ENCODE results near the gene ACTRT2.

ACTRT2 gene

DNA sequence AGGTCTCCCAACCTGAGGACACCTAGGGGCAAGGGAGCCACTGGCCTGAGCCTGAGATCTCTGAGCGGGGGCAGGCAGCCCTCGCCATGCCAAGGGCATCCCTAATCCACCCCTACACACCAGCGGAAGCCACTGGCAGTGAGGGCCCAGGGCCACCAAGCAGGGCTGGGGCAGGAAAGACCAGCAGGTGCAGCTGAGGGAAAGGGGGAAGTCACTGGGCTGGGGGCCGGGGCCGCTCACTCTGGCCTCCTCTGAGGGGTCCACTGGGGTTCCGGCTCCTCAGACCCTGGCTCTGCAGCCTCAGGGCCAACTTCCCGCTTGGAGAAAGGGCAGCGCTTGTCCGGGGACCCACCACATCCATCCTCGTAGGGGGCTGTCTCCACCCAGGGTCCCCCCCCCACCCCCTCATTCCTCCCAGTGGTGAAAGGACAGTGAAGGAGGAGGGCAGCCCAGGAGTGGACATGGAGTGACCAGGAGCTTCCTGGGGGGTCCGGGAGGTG lies 42.5 kb upstream of the ACTRT2 start:
- Histone ChIP-seq H3K4me1 (ENCODE audit: control insufficient read depth, insufficient read depth, low read length, poor library complexity, severe bottlenecking) (no peaks in the 10 kb centered on the region), H3K36me3 (ENCODE audit: control insufficient read depth, insufficient read depth, low read length) (no peaks in the 10 kb centered on the region), H3K4me3 (ENCODE audit: extremely low read depth, insufficient read depth, low read length, poor library complexity, severe bottlenecking) (no peak overlapping the region), H3K9me3 (ENCODE audit: control insufficient read depth, low read length) (peaks cover 11% of the 10 kb centered on the region), H3K27ac (ENCODE audit: low read depth, low read length, severe bottlenecking) (no peak overlapping the region)
- 87 to 90% methylated on average over 3 to 4 of the region's 11 CpGs for WGBS, 2 experiments (ENCODE audit: insufficient coverage in 2 of 2)

DNA sequence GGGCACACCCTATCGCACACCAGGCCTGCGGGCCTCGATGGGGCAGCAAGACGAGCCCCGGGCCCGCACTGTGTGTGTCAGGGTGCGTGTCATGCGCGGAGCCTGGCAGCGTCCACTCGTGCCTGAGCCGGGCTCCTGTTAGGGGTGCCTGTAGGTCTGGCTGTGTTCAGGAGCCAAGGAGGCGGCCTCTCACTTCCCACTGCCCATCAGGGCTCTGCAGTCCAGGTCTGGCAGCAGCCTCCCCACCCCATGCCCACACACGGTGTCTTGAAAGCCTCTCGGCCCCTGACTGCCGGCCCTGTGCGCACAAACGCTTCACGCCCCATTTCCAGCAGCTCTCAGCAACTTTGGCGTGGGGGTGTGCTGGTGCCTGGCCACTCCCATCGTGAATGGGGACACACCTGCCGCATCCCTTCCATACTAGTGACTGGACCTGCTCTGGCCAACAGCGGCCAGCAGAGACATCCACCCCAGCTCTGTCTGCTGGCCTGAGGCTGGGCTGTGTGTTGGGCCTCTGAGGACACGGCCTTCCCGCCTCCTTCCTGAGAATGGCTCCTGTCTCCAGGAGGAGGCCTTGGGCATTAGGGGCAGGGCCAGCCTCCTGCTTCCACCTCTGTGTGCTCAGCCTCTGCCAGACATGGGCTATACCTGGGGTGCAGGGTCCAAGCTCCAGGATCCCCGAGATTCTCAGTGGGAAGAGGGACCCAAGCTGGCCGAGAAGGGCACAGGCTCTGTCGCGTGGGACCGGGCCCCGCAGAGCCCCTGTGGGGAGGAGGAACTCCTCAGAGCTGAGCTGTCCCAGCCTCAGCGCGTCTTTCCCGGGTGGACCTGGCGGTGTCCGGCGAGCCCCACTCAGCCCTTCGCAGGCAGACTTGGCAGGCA lies 41.8 kb upstream of the ACTRT2 start:
- H3K4me3 ChIP-seq (ENCODE audit: extremely low read depth, insufficient read depth, low read length, poor library complexity, severe bottlenecking), result no peak overlapping the region
- no peaks in the 10 kb centered on the region for H3K36me3 ChIP-seq (ENCODE audit: control insufficient read depth, insufficient read depth, low read length)
- 84 to 85% methylated on average over 30 to 31 of the region's 38 CpGs for WGBS, 2 experiments (ENCODE audit: insufficient coverage in 2 of 2)
- H3K9me3 ChIP-seq (ENCODE audit: control insufficient read depth, low read length), result peaks cover 14% of the 10 kb centered on the region
- H3K4me1 ChIP-seq (ENCODE audit: control insufficient read depth, insufficient read depth, low read length, poor library complexity, severe bottlenecking), result no peaks in the 10 kb centered on the region
- no peak overlapping the region for H3K27ac ChIP-seq (ENCODE audit: low read depth, low read length, severe bottlenecking)

DNA sequence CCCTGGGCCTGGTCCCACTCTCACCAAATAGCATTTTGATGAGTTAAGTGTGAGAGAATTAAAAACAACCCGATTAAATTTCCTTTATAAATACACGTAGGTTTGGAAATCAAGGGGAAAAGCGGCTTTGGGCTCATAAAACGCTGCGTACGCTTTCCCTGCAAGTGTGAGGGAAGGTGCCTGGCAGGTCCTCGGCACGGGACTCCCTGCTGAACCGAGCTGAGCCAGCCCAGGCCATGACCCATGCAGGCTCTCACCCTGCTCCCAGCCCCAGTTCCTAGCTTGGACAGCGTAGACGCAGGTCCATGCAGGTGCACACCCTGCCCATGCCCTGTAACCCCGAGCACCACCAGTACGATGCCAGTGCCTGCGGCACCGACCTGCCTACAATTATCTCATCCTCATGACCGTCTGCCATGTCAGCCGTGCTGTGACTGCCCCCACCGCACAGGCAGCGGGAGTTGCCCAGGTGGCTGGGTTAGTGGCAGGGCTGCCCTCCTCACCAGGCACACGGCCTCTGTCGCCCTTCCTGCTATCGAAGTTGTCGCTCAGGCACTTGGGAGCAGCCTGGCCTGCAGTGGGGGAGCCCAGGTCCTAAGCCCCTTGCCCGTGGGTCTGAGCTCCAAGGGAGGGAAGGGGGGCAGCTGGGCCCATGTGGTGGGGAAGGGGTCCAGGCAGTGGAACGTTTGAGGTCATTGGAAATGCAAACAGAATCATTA lies 41.0 kb upstream of the ACTRT2 start:
- H3K36me3 ChIP-seq (ENCODE audit: control insufficient read depth, insufficient read depth, low read length), result no peaks in the 10 kb centered on the region
- H3K4me3 ChIP-seq (ENCODE audit: extremely low read depth, insufficient read depth, low read length, poor library complexity, severe bottlenecking), result no peak overlapping the region
- peaks cover 16% of the 10 kb centered on the region for H3K9me3 ChIP-seq (ENCODE audit: control insufficient read depth, low read length)
- H3K4me1 ChIP-seq (ENCODE audit: control insufficient read depth, insufficient read depth, low read length, poor library complexity, severe bottlenecking), result no peaks in the 10 kb centered on the region
- H3K27ac ChIP-seq (ENCODE audit: low read depth, low read length, severe bottlenecking), result no peak overlapping the region
- 77 to 83% methylated on average over 23 to 24 of the region's 25 CpGs for WGBS, 2 experiments (ENCODE audit: insufficient coverage in 2 of 2)

DNA sequence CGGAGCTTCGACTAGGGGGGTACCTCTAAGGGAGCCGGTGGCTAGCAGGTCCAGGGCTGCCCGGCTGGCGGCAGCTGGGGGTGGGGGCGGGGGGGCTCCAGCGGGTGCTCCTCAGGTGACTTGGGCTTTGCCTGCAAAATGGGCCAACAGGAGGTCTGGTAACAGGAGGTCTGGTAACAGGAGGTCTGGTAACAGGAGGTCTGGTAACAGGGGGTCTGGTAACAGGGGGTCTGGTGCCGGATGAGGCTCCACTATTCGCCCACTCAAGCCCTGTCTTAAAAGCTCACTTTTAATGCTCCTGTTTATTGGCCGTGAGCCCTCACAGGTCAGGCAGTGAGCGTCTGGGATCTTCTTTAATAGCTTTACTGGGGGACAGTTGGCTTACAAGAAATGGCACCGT lies 40.4 kb upstream of the ACTRT2 start:
- WGBS, 2 experiments (ENCODE audit: insufficient coverage in 2 of 2), result 83% methylated on average over 6 to 7 of the region's 12 CpGs
- H3K4me1 ChIP-seq (ENCODE audit: control insufficient read depth, insufficient read depth, low read length, poor library complexity, severe bottlenecking), result no peaks in the 10 kb centered on the region
- H3K4me3 ChIP-seq (ENCODE audit: extremely low read depth, insufficient read depth, low read length, poor library complexity, severe bottlenecking), result no peak overlapping the region
- H3K9me3 ChIP-seq (ENCODE audit: control insufficient read depth, low read length), result peaks cover 16% of the 10 kb centered on the region
- no peak overlapping the region for H3K27ac ChIP-seq (ENCODE audit: low read depth, low read length, severe bottlenecking)
- H3K36me3 ChIP-seq (ENCODE audit: control insufficient read depth, insufficient read depth, low read length), result no peaks in the 10 kb centered on the region

DNA sequence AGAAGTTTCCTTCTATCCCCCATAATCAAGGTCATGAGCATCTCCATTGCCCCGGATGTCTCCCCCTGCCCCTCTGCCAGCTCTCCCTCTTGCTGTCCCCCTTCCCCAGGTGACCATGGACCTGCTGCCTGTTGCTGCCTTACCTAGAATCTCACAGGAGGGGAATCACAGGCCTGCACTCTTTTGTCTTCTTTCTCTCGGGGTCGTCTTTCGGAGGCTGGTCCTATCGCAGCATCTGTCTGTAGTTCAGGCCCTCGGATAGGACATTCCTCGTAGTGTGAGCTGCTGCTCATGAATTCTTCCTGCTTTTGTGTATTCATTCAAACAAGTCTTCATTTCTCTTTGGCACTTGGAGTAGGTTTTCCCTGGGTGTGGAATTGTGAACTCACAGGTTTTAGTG lies 39.9 kb upstream of the ACTRT2 start:
- no peaks in the 10 kb centered on the region for H3K4me1 ChIP-seq (ENCODE audit: control insufficient read depth, insufficient read depth, low read length, poor library complexity, severe bottlenecking)
- no peak overlapping the region for H3K4me3 ChIP-seq (ENCODE audit: extremely low read depth, insufficient read depth, low read length, poor library complexity, severe bottlenecking)
- no peak overlapping the region for H3K27ac ChIP-seq (ENCODE audit: low read depth, low read length, severe bottlenecking)
- H3K36me3 ChIP-seq (ENCODE audit: control insufficient read depth, insufficient read depth, low read length), result no peaks in the 10 kb centered on the region
- WGBS, 2 experiments (ENCODE audit: insufficient coverage in 2 of 2), result 69% methylated on average over 5 to 7 of the region's 7 CpGs
- H3K9me3 ChIP-seq (ENCODE audit: control insufficient read depth, low read length), result peaks cover 17% of the 10 kb centered on the region

DNA sequence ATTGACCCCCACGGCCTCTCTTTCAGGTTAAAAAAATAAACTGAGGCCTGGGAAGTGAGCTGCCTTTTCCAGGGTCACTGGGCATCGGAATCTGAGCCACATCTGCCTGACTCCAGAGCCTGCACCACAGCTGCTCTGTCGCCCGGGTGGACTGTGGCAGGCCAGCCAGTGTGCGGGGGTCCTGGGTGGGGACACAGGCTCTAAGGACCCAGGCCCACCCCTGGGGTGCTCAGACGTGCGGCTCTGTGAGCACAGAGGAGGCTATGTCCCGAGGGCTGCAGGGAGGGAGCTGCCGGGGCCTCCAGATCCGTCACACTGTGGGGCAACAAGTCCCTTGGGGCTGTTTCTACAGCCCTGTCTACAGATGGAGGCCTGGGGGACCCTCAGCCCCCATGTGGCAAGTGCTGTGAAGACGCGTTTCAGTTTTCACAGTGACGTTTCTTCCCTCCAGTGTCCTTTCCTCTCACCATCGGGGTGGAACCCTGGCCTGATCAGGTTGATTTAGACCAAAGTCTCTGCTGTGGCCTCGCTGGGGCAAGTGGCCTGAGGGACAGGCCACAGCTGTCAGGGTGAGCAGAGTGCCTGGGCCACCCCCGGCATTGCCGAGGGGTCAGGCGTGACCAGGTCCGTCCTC lies 39.2 kb upstream of the ACTRT2 start:
- no peaks in the 10 kb centered on the region for H3K36me3 ChIP-seq (ENCODE audit: control insufficient read depth, insufficient read depth, low read length)
- WGBS, 2 experiments (ENCODE audit: insufficient coverage in 2 of 2), result 76 to 79% methylated on average over 15 to 18 of the region's 19 CpGs

DNA sequence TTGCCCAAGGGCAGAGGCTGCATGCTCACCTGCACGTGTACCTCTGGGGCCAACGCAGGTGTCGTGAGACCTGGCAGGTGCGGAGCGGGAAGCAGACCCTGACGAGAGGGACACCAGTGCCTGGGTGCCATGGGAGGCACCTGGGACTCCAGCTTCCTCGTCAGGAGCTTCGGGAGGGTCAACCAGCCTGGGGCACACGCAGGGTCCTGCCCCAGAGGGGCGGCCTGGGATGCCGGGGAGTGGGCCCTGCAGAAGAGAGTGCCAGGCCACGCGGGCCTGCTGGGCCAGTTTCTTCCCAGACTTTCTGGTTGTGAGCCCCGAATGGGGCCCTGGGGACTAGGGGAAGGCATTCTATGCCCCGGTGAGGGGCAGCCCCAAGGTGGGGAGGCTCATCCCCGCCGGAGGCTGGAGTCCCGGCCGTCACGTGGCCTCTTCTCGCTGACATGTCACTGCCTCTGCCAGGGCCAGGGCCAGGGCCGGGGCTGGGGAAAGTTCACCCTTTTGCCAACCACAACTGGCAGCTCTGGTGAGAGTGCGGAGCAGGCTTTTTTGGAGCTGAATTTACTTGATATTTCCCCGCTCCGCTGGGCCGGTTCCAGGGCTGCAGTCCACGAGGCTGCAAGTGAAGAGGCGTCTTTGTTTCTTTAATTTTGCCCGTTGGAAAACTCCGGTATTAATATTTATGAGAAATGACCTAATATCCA lies 38.5 kb upstream of the ACTRT2 start:
- Histone ChIP-seq H3K4me3 (ENCODE audit: extremely low read depth, insufficient read depth, low read length, poor library complexity, severe bottlenecking) (no peak overlapping the region), H3K27ac (ENCODE audit: low read depth, low read length, severe bottlenecking) (no peak overlapping the region), H3K9me3 (ENCODE audit: control insufficient read depth, low read length) (peaks cover 20% of the 10 kb centered on the region), H3K4me1 (ENCODE audit: control insufficient read depth, insufficient read depth, low read length, poor library complexity, severe bottlenecking) (no peaks in the 10 kb centered on the region), H3K36me3 (ENCODE audit: control insufficient read depth, insufficient read depth, low read length) (no peaks in the 10 kb centered on the region)
- WGBS, 2 experiments (ENCODE audit: insufficient coverage in 2 of 2), result 86 to 92% methylated on average over 23 to 28 of the region's 30 CpGs

More for the DNA sequence above, 39.2 kb upstream of the ACTRT2 start:
- H3K9me3 ChIP-seq (ENCODE audit: control insufficient read depth, low read length), result peaks cover 22% of the 10 kb centered on the region
- no peak overlapping the region for H3K27ac ChIP-seq (ENCODE audit: low read depth, low read length, severe bottlenecking)
- H3K4me1 ChIP-seq (ENCODE audit: control insufficient read depth, insufficient read depth, low read length, poor library complexity, severe bottlenecking), result no peaks in the 10 kb centered on the region
- no peak overlapping the region for H3K4me3 ChIP-seq (ENCODE audit: extremely low read depth, insufficient read depth, low read length, poor library complexity, severe bottlenecking)

DNA sequence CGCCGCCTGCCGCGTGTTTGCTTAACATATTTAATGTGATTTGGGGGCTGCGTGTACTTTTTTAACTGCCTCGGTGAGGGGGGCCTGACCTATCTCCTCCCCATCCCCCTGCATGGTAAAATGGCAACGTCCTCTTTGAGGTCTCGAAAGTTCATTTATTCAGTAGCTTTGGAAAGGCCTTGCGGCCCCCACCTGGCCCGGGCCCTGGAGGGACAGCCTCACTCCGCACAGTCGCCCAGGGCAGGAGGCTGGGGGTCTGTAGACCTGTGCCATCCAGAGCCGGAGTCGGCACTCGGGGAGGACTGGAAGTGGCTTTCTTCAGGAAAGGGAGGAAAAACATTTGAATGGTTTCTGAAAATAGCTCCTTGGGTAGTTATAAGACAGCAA lies 38.0 kb upstream of the ACTRT2 start:
- no peak overlapping the region for H3K4me3 ChIP-seq (ENCODE audit: extremely low read depth, insufficient read depth, low read length, poor library complexity, severe bottlenecking)
- H3K4me1 ChIP-seq (ENCODE audit: control insufficient read depth, insufficient read depth, low read length, poor library complexity, severe bottlenecking), result no peaks in the 10 kb centered on the region
- no peak overlapping the region for H3K27ac ChIP-seq (ENCODE audit: low read depth, low read length, severe bottlenecking)
- 88 to 93% methylated on average over 12 to 15 of the region's 15 CpGs for WGBS, 2 experiments (ENCODE audit: insufficient coverage in 2 of 2)
- no peaks in the 10 kb centered on the region for H3K36me3 ChIP-seq (ENCODE audit: control insufficient read depth, insufficient read depth, low read length)
- peaks cover 26% of the 10 kb centered on the region for H3K9me3 ChIP-seq (ENCODE audit: control insufficient read depth, low read length)

DNA sequence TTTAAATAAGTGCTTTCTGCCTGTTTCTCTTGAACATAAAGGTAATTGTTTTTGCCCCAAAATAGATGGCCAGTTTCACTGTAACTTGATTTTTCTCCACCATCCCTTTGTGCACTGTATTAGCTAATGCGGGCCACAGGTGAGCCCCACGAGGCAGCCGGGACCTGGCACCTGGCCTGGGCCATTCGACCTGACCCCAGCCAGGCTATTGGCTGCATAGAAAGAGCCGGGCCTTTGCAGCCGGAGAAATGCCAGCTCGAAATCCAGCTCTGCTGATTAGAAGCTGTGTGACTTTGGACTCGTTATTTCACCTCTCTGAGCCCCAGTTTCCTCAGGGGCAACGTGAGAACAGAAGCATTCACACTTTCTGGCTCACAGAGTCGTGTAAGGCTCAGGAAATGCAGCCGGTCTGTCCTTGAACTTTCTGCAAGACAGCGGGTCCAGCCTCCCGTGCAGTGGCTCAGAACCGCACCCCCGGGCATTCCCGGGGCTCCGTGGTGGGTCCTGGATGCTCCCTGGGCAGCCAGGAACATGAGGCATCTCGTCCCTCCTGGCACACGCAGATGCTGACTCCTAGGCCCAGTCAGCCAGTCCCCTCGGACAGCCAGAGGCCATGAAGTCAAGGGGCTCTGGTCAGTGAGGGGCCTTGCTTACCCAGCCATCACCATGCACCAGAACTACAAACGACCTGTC lies 37.4 kb upstream of the ACTRT2 start:
- 72 to 77% methylated on average over 21 of the region's 21 CpGs for WGBS, 2 experiments (ENCODE audit: insufficient coverage in 2 of 2)
- peaks cover 29% of the 10 kb centered on the region for H3K9me3 ChIP-seq (ENCODE audit: control insufficient read depth, low read length)
- no peak overlapping the region for H3K4me3 ChIP-seq (ENCODE audit: extremely low read depth, insufficient read depth, low read length, poor library complexity, severe bottlenecking)
- H3K36me3 ChIP-seq (ENCODE audit: control insufficient read depth, insufficient read depth, low read length), result no peaks in the 10 kb centered on the region
- H3K27ac ChIP-seq (ENCODE audit: low read depth, low read length, severe bottlenecking), result no peak overlapping the region
- H3K4me1 ChIP-seq (ENCODE audit: control insufficient read depth, insufficient read depth, low read length, poor library complexity, severe bottlenecking), result no peaks in the 10 kb centered on the region

All from mesodermal cell (in vitro differentiated cells).